SK-N-SH (cell line): ENCODE results near the gene FFAR2.

ENCODE experiments used
- CTCF ChIP-seq: fragments of 200-600 bp; sonication (generic); IDR thresholded peaks from 2 replicates; pipeline ENCODE4 v1.6.1; 2017; ENCODE audit warnings: antibody characterized with exemption, mild to moderate bottlenecking, moderate library complexity
- IRF3 ChIP-seq: fragments of 150-350 bp; IDR thresholded peaks from 2 replicates; pipeline ENCODE4 v1.6.1; 2016; ENCODE audit warnings: mild to moderate bottlenecking, low read depth, low read length
- MAX ChIP-seq: IDR thresholded peaks from 2 replicates; pipeline ENCODE4 v1.4.0; 2012; ENCODE audit warnings: low read depth
- NRF1 ChIP-seq: IDR thresholded peaks from 2 replicates; pipeline ENCODE4 v1.6.1; 2012; ENCODE audit warnings: low read depth, mild to moderate bottlenecking, low read length
- POLR2AphosphoS5 ChIP-seq: IDR thresholded peaks from 2 replicates; pipeline ENCODE4 v1.6.1; 2012; ENCODE audit warnings: low read depth, low read length
- SMC3 ChIP-seq: IDR thresholded peaks from 2 replicates; pipeline ENCODE4 v1.6.1; 2012; ENCODE audit warnings: low read depth, low read length, improper control_type of control experiment

- no peak for TF ChIP-seq CTCF
- TF ChIP-seq POLR2AphosphoS5, result no peak
- TF ChIP-seq IRF3, result no peak
- no peak for TF ChIP-seq MAX
- no peak for TF ChIP-seq NRF1
- no peak for TF ChIP-seq SMC3
Measured at GRCh38 chr19:35447606-35448469, at the start of gene FFAR2.
